HG02610 (cell line): ENCODE measurements around the gene OR51I1.
A peak's percentile ranks its signal among the peaks of the same experiment; 100 is the strongest.

Experiments
- ATAC-seq: cut with Tn5 transposase; IDR thresholded peaks from one replicate; pipeline ENCODE4 v1.9.1; 2021; ENCODE audit warnings: mild to moderate bottlenecking, moderate library complexity; ENCODE audit not compliant: unreplicated experiment

OR51I1 gene, protein sequence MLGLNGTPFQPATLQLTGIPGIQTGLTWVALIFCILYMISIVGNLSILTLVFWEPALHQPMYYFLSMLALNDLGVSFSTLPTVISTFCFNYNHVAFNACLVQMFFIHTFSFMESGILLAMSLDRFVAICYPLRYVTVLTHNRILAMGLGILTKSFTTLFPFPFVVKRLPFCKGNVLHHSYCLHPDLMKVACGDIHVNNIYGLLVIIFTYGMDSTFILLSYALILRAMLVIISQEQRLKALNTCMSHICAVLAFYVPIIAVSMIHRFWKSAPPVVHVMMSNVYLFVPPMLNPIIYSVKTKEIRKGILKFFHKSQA

DNA sequence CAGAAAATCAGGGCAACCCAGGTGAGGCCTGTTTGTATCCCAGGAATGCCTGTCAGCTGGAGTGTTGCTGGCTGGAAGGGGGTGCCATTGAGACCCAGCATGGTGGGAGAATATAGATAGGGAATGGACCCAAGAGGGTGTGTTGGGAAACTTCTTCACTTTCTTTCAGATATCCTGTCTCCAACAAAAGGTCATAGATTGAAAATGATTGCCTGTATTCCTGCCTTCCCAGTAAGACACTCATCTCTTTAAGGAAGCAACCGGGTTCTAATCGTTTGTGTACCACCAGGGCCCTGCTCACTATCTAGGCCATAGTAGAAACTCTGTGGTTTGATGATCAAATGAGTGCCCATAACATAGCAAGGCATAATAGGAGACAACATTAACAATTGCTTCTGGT lies at the start of gene OR51I1:
Gene OR51I1 (minus strand): TSS at position 101 of the 400 bp plus-strand sequence. CDS start 0 bp downstream, at position 101.
- ATAC-seq = no peak

DNA sequence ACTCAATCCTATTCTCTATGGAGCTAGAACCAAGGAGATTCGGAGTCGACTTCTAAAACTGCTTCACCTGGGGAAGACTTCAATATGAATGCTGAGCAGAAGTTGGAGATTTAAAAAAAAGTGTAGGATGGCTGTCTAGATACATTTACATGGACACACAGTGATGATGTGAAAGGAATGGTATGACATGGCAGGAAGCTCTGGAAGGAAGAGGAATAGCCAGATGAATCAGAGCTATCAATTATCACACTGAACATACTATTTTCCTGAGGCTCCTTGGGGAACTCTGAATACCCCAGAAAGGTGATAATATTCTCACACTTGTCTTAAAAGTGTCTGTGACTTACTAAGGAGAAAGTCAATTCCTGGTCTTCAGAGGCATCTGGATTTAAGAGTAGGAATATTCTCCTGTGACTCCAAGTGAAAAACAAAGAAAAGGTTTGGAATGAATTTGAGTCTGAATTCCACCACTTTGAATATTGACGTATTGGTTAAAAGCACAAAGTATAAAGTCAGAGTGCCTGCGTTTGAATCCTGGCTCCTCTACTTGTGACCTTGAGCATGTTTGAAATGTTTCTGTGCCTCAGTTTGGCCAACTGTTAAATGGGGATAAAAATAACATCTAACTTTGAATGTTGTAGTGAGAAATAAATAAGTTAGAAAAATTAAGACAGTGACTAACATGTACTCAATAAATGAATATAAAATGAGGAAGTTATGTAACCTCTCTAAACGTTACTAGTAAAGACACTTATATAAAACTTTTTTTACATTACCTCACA lies 48.5 kb upstream of the OR51I1 start:
- no peak for ATAC-seq

DNA sequence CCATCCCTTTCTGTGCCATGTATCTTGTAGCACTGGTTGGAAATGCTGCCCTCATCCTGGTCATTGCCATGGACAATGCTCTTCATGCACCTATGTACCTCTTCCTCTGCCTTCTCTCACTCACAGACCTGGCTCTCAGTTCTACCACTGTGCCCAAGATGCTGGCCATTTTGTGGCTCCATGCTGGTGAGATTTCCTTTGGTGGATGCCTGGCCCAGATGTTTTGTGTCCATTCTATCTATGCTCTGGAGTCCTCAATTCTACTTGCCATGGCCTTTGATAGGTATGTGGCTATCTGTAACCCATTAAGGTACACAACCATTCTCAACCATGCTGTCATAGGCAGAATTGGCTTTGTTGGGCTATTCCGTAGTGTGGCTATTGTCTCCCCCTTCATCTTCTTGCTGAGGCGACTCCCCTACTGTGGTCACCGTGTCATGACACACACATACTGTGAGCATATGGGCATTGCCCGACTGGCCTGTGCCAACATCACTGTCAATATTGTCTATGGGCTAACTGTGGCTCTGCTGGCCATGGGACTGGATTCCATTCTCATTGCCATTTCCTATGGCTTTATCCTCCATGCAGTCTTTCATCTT lies 47.6 kb upstream of the OR51I1 start:
- ATAC-seq = no peak

DNA sequence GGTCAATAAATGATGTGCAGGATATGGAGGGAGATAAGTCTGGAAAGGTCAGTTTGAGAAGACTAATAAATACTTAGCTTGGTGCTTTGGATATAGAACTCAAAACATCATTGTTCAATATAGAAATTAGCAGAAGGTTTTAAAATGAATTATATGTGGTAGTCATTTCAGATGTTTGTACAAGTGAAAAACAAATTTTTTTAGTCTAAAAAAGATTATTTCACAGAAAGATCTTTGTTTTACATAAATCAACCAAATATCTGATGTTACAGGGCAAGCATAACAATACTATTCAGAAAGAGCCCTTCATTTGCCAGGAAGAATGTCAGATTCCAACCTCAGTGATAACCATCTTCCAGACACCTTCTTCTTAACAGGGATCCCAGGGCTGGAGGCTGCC lies 47.1 kb upstream of the OR51I1 start, which contains the start of gene OR52D1:
Gene OR52D1 (plus strand): TSS at position 301 of the 400 bp plus-strand sequence. CDS start 22 bp downstream, at position 323.
- ATAC-seq = no peak

DNA sequence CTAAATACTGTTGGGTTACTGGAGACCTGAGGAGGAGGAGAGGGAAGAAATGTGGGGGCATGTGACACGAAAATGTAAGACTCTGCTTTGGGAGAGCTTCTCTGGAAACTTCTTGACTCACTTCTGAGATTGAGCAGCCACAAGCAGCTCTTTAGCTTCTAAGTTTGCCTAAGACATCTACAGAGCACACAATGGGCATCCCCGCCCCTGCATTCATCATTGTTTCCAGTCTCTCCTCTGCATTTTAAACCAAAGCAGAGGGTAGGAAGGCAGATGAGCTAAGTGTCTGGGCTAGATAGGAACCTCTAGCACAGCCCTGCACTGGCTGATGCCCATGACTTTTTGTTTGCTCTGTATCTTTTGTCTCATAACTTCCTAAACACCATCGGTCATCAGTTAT lies 45.1 kb upstream of the OR51I1 start:
- no peak for ATAC-seq

DNA sequence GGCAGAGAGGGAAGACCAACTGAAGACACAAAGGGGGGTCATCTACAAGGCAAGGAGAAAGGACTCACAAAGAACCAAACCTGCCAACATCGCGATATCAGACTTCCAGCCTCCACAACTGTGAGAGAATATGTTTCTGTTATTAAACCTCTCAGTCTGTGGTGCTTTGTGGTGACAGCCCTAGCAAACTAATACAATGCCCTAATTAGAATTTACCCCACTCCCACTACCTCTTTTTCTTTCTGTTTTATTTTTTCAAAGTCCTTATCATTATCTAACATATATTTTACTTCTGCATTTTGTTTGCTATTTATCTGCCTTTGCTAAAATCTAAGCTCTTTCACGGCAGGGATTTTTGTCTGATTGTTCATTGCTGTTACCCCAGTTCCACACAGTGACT lies 44.7 kb upstream of the OR51I1 start:
- no peak for ATAC-seq

DNA sequence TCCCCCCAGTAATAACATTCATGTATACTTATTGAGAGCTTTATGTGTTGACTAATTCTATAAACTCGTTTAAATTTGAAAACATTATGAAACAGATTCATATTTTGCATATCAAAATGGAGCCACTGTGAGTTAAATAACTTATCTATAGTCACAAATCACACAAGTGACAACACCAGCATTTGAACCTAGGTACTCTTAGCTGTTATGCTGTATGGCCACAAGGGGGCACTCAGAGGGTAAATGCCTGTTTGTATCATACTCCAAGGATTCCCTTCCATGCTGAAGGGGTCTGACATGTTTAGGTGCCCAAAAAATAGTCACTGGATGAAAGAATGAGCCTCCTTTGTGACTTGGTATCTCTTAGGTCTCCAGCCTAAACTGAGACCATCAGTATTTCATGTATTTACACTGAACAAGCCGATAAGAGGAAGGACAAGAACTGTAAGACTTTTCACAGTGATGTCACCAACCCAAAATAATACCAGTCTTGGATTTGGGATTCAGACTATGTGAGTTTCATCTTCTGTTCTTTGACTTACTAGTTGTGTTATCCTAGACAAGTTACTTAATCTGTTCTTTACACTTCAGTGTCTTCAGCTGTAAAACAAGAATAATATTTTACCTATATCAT lies 35.0 kb upstream of the OR51I1 start:
- ATAC-seq = peak; percentile 80

DNA sequence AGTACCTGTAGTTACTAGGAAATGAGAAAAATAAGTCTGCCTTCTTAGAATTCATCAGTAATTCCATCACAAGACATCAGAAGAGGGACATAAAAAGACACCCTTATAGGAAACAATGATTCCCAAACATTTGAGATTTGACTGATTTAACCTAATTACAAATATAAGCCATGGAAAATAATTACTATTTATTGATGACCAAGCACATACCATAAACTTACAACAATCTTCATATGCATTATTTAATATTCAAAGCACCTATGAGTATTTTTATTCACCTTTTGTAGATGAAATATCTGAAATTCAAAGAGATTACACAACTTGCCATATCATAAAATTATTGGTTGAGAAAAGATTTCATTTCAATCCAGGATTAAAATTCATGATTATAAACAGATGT lies 32.6 kb upstream of the OR51I1 start:
- ATAC-seq = no peak

DNA sequence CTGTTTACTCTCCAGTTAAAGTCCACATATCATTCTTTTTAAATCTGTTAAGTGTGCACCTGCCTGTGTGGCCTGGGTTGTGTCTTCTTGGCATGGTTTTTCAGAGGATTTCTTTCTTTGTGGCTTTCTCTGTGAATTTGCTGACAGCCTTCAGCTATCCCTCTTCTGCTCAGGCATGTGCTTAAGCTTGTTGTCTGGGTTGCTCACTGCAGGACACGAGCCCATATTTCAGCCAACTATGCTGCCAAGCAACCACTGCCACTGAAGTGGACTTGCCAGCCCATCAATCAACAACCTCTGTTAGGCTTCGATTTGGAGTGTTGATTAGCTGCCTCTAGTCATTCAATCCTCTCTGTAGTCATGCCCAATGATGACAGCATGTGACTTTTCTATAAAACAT lies 26.2 kb upstream of the OR51I1 start:
- no peak for ATAC-seq

DNA sequence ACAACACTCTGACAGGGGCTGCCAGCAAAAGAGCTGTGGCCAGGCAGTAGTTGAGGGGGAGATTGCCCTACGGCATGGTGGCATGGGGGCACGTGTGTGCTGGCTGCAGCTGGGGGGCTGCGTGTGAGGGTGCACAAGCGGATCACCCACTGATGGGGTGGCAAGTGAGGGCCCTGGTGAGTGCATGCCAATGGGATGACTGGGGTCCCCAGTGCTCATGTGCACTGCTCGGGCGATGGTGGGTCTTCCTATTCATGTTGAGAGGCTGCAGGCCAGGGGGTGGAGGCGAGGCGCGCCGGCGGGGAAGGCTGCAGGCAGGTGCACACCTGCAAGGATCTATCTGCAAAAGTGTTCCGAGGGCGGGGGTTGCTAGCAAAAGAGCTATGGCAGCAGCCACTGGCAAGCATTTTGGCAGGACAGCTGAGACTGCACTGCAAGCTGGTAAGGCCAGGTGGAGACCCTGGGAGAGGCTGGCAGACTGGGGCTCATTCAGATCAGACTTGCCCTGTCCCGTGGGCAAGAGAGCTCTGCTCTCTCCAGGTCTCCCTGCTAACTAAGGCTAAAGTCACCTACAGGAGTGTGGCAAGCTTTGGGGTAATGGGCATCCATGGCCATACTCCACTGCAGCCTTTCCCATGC lies 19.8 kb upstream of the OR51I1 start:
- no peak for ATAC-seq

DNA sequence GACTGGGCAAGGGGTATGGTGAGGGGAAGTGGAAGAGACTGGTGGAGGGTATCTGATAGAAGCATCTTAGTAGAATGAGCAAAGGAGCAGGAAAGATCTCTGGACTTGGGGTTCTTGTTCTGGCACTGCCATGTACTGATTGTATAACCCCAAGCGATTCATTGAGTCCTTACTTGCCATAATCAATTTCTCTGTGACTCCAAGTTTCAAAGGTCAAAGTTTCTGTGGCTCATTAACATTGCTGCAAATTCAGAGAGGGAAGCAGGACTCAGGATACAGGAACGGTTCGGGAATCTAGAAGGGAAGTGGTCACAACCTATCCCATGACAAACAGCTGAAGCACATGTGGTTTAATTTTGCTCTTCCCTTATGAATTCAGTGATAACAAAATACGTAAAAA lies 8.1 kb upstream of the OR51I1 start:
- no peak for ATAC-seq

DNA sequence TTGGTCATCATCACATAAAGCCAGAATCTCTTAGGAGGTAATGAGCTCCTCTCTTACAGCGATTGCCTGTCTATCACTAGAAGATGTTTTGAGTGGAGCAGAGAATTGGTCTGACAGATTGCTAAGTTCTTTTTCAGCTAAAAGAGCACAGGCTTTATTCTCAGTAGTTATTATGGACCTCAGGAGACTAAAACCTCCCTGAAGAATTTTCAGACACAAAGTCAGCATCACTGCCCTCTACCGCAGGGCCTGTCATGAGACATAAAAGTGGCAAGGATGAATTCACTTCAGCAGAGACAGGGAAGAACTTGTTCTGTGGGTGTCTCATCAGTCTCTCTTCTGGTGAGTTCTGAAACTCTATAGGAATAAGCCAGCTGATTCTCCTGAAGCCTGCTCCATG lies 7.7 kb upstream of the OR51I1 start, which contains the start of gene OR51I2:
Gene OR51I2 (plus strand): TSS at position 301 of the 400 bp plus-strand sequence. CDS start 4,166 bp downstream, outside the sequence.
- no peak for ATAC-seq

DNA sequence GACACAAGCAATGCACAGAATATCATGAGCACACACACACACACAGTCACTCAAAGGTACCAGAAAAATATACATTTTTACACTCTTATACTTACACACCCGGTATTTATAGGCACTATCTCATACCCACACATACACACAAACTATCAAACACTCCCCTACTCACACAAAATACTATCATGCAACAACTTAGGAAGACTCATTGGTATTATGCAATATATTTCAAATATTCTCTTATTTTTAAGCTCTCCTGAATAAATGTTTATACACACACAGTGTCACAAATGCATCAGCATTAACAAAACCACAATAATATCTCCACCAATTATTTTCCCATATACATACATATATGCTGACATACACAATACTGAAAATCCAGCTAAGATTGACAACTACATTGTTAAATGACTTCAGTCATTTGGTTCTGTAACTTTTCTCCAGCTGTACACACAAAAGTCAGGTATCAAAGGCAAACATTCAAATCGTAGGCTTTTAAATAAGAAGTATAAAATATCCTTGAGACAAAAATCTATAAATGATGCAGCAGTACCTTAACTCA lies 2.6 kb upstream of the OR51I1 start:
- no peak for ATAC-seq

DNA sequence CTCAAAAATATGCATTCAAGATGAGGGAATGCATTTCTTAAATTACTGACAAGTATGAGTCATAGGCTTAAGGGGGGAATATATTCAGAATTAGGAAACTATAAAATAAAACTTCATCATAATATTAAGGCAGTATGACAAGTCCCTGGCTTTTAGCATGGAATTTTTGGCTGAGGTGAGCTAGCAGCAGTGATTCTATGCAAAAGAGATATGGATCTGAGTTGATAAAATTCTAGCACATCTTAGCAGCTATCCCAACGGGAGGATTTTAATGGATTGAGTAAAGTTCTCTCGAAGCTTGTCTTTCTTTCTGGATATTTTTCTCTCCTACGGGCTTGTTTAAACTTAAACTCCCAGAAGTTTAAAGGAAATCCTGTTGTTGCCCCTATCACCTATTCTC lies 18.2 kb downstream of the OR51I1 start:
- no peak for ATAC-seq

DNA sequence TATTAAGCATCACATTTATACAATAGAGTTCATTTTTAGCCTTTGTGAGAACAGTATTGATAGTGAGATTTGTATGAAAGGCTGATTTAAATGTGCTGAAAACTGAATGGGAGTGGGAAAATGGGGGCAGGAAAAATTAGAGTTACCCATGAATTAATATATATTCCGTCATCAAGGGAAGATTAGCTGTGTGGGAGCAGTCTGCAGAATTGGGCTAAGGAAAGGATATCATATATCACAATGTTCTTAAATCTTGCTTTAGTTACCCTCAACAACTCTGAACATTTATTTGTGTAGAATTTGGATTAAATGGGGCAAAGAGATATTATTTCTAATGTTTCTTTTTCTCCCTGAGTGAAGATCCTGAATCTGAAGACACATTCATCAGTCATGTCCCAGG lies 19.5 kb downstream of the OR51I1 start, which contains the start of gene OR51Q1:
Gene OR51Q1 (plus strand): TSS at position 301 of the 400 bp plus-strand sequence. CDS start 90 bp downstream, at position 391.
- ATAC-seq = no peak

DNA sequence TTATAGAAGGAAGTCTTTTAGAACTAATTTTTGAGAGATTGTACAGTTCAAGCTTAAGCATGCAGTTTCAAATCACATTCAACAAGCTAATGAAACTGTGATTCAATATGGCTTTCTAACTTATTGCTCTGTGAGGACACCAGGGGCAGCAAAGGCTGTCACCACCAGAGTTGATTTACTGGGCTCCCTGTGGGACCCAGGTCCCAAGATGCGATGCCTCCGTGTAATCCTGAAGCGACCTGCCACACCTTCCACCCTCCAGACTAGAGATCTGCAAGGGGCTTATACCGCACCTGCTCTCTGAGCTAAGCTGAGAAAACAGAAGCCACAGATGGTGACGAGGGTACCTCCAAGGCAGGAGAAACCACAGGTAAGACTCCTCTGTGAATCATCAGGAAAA lies 20.3 kb downstream of the OR51I1 start:
- ATAC-seq = no peak

DNA sequence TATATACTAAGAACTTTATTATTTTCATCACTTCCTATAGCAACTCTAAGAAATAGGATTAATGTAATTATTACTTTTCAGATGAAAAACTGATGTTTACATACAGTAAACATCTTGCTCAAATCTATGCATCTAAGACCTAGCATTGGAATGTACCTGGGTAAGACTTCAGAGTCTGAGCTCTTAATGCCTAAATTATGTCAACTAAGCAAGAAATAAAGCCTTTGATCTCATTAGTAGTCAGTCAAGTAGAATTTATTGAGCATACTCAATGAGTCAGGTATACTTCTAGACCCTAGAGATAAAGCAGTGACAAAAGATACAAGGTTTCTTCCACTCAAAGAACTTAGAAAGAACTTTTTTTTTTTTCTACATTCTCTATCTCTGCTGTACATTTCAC lies 36.1 kb downstream of the OR51I1 start:
- ATAC-seq = no peak

DNA sequence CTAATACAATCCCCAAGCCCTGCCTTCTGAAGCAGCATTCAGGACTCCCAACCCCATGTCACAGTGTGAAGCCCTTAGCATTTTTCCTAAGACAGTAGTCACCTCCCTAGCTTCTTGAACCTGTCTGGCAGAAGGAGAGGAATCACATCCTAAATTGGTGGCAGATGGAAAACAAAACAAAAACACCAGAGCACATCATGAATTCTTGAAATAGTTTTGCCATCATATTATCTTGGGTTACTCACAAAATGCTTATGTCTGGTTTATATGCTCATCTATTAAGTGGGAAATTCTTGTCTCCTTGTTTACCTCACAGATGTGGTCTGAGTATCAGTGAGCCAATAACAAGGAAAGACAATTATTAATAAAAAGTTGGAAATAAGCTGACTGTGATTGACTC lies 42.4 kb downstream of the OR51I1 start:
- ATAC-seq = no peak

DNA sequence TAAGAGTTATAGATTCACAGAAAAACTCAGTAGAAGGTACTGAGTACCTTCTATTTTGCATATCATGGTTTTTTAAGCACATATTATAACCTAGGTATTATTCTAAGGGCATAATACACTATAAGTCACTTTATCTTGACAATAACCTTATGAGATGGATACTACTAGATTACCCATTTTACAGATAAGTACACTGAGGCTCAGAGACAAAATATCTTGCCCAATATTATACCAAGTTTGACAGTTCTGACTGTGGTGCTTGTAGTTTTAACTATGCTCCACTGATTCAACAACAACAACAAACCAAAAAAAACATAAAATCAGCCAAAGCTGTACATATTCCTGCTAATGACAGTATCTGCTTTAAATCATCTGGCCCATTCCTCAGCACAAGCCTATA lies 47.2 kb downstream of the OR51I1 start:
- ATAC-seq = no peak
